Transverse colon (tissue), 4 donors: ENCODE results near the gene VPS18. TPM values are rescaled to one million over a fixed set of nuclear protein-coding genes. Genes with fewer than 3 reads are reported as not detected.

ENCODE experiments used
- DNase-seq: peaks from one replicate; pipeline ENCODE4 v3.0.0-alpha.2; 2019
- H3K27ac ChIP-seq, 4 donors: fragments of 200-600 bp; sonication (generic); 2 replicates each; pipeline ENCODE4 v1.5.1; 2016 to 2018; ENCODE audit warnings: inconsistent platforms in 4 of 4
- H3K27me3 ChIP-seq: fragments of 200-600 bp; sonication (generic); 2 replicates; pipeline ENCODE4 v1.5.1; 2017; ENCODE audit warnings: inconsistent platforms
- H3K36me3 ChIP-seq, 4 donors: fragments of 200-600 bp; sonication (generic); 2 replicates each; pipeline ENCODE4 v1.5.1; 2017 to 2019; ENCODE audit warnings: inconsistent platforms in 4 of 4
- H3K4me1 ChIP-seq, 4 donors: fragments of 200-600 bp; sonication (generic); 2 replicates each; pipeline ENCODE4 v1.5.1; 2017 to 2020; ENCODE audit warnings: inconsistent platforms in 4 of 4
- H3K4me3 ChIP-seq, 4 donors: fragments of 200-600 bp; sonication (generic); 1 replicate in 1 of 4; 2 replicates in 3 of 4; pipeline versions ENCODE4 v1.5.1 to v1.6.1; 2017 to 2019; ENCODE audit warnings: inconsistent platforms in 4 of 4
- H3K9me3 ChIP-seq, 2 donors: fragments of 200-600 bp; sonication (generic); 2 replicates each; pipeline ENCODE4 v1.5.1; 2017 to 2019; ENCODE audit warnings: inconsistent platforms in 2 of 2
- EP300 ChIP-seq: sonication (generic); formaldehyde crosslinking; IDR thresholded peaks from one replicate; pipeline ENCODE4 v1.6.1; 2017; ENCODE audit warnings: antibody characterized with exemption, low read depth
- POLR2A ChIP-seq: fragments of 450-650 bp; IDR thresholded peaks from one replicate; pipeline ENCODE4 v1.6.1; 2016; ENCODE audit warnings: antibody characterized with exemption, mild to moderate bottlenecking, moderate library complexity
- POLR2AphosphoS5 ChIP-seq, 3 donors: sonication (generic); formaldehyde crosslinking; IDR thresholded peaks; one replicate each; pipeline ENCODE4 v1.6.1; 2016; ENCODE audit warnings: antibody characterized with exemption in 3 of 3
- WGBS, 2 donors: methylation state at CpG; one replicate each; pipeline ENCODE4 v1.1.5; 2018; ENCODE audit warnings: low coverage in 1 of 2; 5-methylcytosine and 5-hydroxymethylcytosine counted together
- in situ Hi-C, 4 donors: fragments of 200-750 bp; cut with MboI; loops; one replicate each; pipeline versions ENCODE4 v1.15.0 to v1.15.1; 2017; ENCODE audit warnings: low sequenced_read_pairs in 3 of 4, low pct_ligation_motif_present in 1 of 4, low pct_unique_long_range_greater_than_20kb in 1 of 4
- intact Hi-C: fragments of 100-400 bp; cut with DNase I; formaldehyde crosslinking; loops from one replicate; pipeline ENCODE4 v1.15.1; 2023; ENCODE audit warnings: low total_unique reads
- total RNA-seq, 4 donors: library from RNA; depleted of rRNA; stranded (reverse); fragments of >200 nt; gene quantifications; one replicate each; pipeline ENCODE4 v1.1.0, GENCODE V29; 2016
- TF ChIP-seq, protein P1 (sequence below), 5 experiments: fragments of 200-600 bp in 3 of 5; fragments of 450-650 bp in 2 of 5; sonication (generic) in 3 of 5; IDR thresholded peaks; 1 replicate in 2 of 5; 2 replicates in 3 of 5; pipeline ENCODE4 v1.5.1; 2016 to 2017; ENCODE audit warnings: antibody characterized with exemption in 5 of 5, inconsistent platforms in 3 of 5, mild to moderate bottlenecking in 2 of 5, moderate library complexity in 1 of 5

Gene VPS18
- total RNA-seq, 4 donors from 2014 or later: 18.3 to 58.7 (median 21.0) TPM

- no peak overlapping the region for H3K4me3 ChIP-seq
- H3K36me3 ChIP-seq: no peaks in the 10 kb centered on the region
- H3K27ac ChIP-seq: peak overlapping the region in 1 of 4 donors; percentile 9
- intact Hi-C loops: no loop called here
- no peaks in the 10 kb centered on the region for H3K27me3 ChIP-seq
- whole genome bisulfite sequencing, 2 donors: 71% methylated on average over 11 of the region's 11 CpGs; no CpG with 5 or more reads in 1 of the 2 donors
- H3K9me3 ChIP-seq: no peaks in the 10 kb centered on the region
- no peak for TF ChIP-seq POLR2AphosphoS5 (IDR thresholded peaks at IDR 0.05)
- no peak for TF ChIP-seq POLR2A
- TF ChIP-seq, protein P1, sequence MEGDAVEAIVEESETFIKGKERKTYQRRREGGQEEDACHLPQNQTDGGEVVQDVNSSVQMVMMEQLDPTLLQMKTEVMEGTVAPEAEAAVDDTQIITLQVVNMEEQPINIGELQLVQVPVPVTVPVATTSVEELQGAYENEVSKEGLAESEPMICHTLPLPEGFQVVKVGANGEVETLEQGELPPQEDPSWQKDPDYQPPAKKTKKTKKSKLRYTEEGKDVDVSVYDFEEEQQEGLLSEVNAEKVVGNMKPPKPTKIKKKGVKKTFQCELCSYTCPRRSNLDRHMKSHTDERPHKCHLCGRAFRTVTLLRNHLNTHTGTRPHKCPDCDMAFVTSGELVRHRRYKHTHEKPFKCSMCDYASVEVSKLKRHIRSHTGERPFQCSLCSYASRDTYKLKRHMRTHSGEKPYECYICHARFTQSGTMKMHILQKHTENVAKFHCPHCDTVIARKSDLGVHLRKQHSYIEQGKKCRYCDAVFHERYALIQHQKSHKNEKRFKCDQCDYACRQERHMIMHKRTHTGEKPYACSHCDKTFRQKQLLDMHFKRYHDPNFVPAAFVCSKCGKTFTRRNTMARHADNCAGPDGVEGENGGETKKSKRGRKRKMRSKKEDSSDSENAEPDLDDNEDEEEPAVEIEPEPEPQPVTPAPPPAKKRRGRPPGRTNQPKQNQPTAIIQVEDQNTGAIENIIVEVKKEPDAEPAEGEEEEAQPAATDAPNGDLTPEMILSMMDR (IDR thresholded peaks at IDR 0.05): no peak
- TF ChIP-seq EP300: no peak
- H3K4me1 ChIP-seq: peaks cover 0 to 11% (median 7%) of the 10 kb centered on the region in 4 donors
- in situ Hi-C loops: loop anchor here in 1 of 4 donors (25.0 kb wide), 1 partner anchor 95 kb away; no protein-coding TSS in a partner anchor
- no peak for DNase-seq
Observed at GRCh38 chr15:40917585-40917984, 23.3 kb downstream of the VPS18 start.

DNA sequence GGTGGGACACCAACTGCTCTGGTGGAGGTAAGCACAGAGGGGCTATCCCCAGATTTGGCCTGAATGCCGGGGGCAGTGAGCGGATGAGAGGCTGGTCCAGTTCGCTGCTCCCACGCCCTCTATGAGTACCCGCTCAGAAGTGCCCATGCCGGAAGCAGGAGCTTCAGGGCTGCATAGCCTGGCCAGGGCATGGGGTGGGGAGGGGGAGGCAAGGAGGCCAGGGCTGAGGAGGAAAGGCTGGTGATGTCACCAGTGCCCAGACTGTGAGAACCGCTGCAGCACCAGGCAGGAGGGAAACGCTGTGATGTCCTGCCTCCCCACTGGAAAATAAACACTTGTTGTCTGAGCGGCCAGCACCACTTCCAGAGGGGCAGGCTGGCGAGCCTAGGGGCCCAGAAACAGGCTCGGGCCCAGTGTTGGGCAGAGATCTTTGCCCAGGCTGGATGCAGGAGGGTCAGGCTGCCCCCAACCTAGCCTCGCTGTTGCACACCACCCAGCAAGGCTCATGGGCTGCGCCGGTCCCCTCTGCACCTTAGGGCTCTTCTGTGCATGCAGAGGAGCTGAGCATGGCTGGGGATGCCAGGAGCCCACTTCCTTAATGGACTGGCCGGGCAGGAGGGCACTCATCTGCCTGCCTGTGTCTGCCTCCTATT, 24.0 kb downstream of the VPS18 start:
- Histone ChIP-seq H3K4me3 (no peak overlapping the region), H3K27ac (peak overlapping the region in 2 of 4 donors; percentile 9 to 17), H3K27me3 (no peaks in the 10 kb centered on the region), H3K4me1 (peaks cover 0 to 18% (median 13%) of the 10 kb centered on the region in 4 donors), H3K36me3 (no peaks in the 10 kb centered on the region), H3K9me3 (no peaks in the 10 kb centered on the region)
- DNase-seq: no peak
- intact Hi-C loops (no loop called here), in situ Hi-C loops (loop anchor here in 1 of 4 donors (25.0 kb wide), 1 partner anchor 94 kb away; no protein-coding TSS in a partner anchor)
- WGBS, 2 donors: 85% methylated on average over 13 of the region's 15 CpGs; no CpG with 5 or more reads in 1 of the 2 donors
- TF ChIP-seq POLR2AphosphoS5 (IDR thresholded peaks at IDR 0.05) (no peak), EP300 (no peak), POLR2A (no peak)
- TF ChIP-seq, protein P1 (IDR thresholded peaks at IDR 0.05): no peak

- no peak for TF ChIP-seq EP300
- no peak for TF ChIP-seq POLR2AphosphoS5 (IDR thresholded peaks at IDR 0.05)
- no peak for TF ChIP-seq POLR2A
- TF ChIP-seq, protein P1 (IDR thresholded peaks at IDR 0.05): no peak
- in situ Hi-C loops: loop anchor here in 1 of 4 donors (25.0 kb wide), 1 partner anchor 93 kb away; no protein-coding TSS in a partner anchor
- no peak for DNase-seq
- intact Hi-C loops: no loop called here
- Histone ChIP-seq H3K9me3 (no peaks in the 10 kb centered on the region), H3K27ac (peak overlapping the region in 1 of 4 donors; percentile 17), H3K4me1 (peaks cover 0 to 20% (median 14%) of the 10 kb centered on the region in 4 donors), H3K4me3 (no peak overlapping the region), H3K36me3 (no peaks in the 10 kb centered on the region), H3K27me3 (no peaks in the 10 kb centered on the region)
- WGBS, 2 donors: 90% methylated on average over 18 of the region's 19 CpGs; no CpG with 5 or more reads in 1 of the 2 donors
Observed at GRCh38 chr15:40918799-40919392, 24.6 kb downstream of the VPS18 start.

GRCh38 chr15:40921949-40922607, 27.8 kb downstream of the VPS18 start:
- H3K4me3 ChIP-seq: no peak overlapping the region
- WGBS, 2 donors: 43% methylated on average over 5 of the region's 5 CpGs; no CpG with 5 or more reads in 1 of the 2 donors
- peaks cover 20% of the 10 kb centered on the region for H3K27me3 ChIP-seq
- H3K36me3 ChIP-seq: no peaks in the 10 kb centered on the region
- peaks cover 13 to 38% (median 31%) of the 10 kb centered on the region in 4 donors for H3K4me1 ChIP-seq
- H3K9me3 ChIP-seq: no peaks in the 10 kb centered on the region
- in situ Hi-C loops (loop anchor here in 1 of 4 donors (25.0 kb wide), 1 partner anchor 90 kb away; no protein-coding TSS in a partner anchor), intact Hi-C loops (no loop called here)
- no peak for DNase-seq
- peak overlapping the region in 1 of 4 donors; percentile 28 for H3K27ac ChIP-seq
- TF ChIP-seq POLR2A: no peak
- TF ChIP-seq EP300: no peak
- TF ChIP-seq, protein P1 (IDR thresholded peaks at IDR 0.05): no peak
- TF ChIP-seq POLR2AphosphoS5 (IDR thresholded peaks at IDR 0.05): no peak
